Stomach (tissue), 9 donors: ENCODE data around the gene RLF. TPM values are rescaled to one million over a fixed set of nuclear protein-coding genes. Genes with fewer than 3 reads are reported as not detected.
"Not testable (repeated sequence)": the region's sequence is repeated elsewhere in the genome, so short reads cannot be mapped to it uniquely, and the experiment has no call there.

ENCODE experiments used
- DNase-seq, 2 donors: peaks; one replicate each; pipeline versions ENCODE4 v3.0.0 to v3.0.0-alpha.2; 2013 to 2019
- H3K27ac ChIP-seq, 5 donors: fragments of 200-600 bp in 4 of 5; sonication (generic) in 4 of 5; one replicate each; pipeline ENCODE4 v1.5.1; 2013 to 2019; ENCODE audit warnings: mild to moderate bottlenecking in 1 of 5, moderate library complexity in 1 of 5
- H3K27me3 ChIP-seq, 3 donors: fragments of 200-600 bp; sonication (generic); one replicate each; pipeline ENCODE4 v1.5.1; 2017 to 2019; ENCODE audit warnings: mixed run types in 1 of 3
- H3K36me3 ChIP-seq, 4 donors: fragments of 200-600 bp; sonication (generic); 1 replicate in 3 of 4; 2 replicates in 1 of 4; pipeline ENCODE4 v1.5.1; 2016 to 2019
- H3K4me1 ChIP-seq, 4 donors: fragments of 200-600 bp; sonication (generic); one replicate each; pipeline ENCODE4 v1.5.1; 2016 to 2019
- H3K4me3 ChIP-seq, 4 donors: fragments of 200-600 bp; sonication (generic) in 3 of 4; one replicate each; pipeline ENCODE4 v1.5.1; 2016 to 2019; ENCODE audit warnings: mild to moderate bottlenecking in 1 of 4
- H3K9me3 ChIP-seq, 4 donors: fragments of 200-600 bp; sonication (generic); one replicate each; pipeline ENCODE4 v1.5.1; 2016 to 2019
- EP300 ChIP-seq: sonication (generic); formaldehyde crosslinking; IDR thresholded peaks from one replicate; pipeline ENCODE4 v1.6.1; 2017; ENCODE audit warnings: antibody characterized with exemption
- POLR2A ChIP-seq, 4 donors: fragments of 450-650 bp; IDR thresholded peaks; one replicate each; pipeline ENCODE4 v1.6.1; 2016; ENCODE audit warnings: antibody characterized with exemption in 4 of 4, control low read depth in 2 of 4, mild to moderate bottlenecking in 1 of 4, moderate library complexity in 1 of 4
- POLR2AphosphoS5 ChIP-seq, 3 donors: sonication (generic); formaldehyde crosslinking; IDR thresholded peaks; one replicate each; pipeline ENCODE4 v1.6.1; 2016; ENCODE audit warnings: antibody characterized with exemption in 3 of 3
- WGBS, 5 donors: extraction: QIAGEN DNeasy Blood & Tissue Kit in 3 of 5; methylation state at CpG; one replicate each; pipeline versions ENCODE4 v1.1.5 to v1.1.7; 2013 to 2018; 5-methylcytosine and 5-hydroxymethylcytosine counted together
- intact Hi-C: fragments of 100-400 bp; cut with DNase I; formaldehyde crosslinking; loops from one replicate; pipeline ENCODE4 v1.15.1; 2023; ENCODE audit warnings: low total_unique reads
- polyA plus RNA-seq, 3 donors: library from polyadenylated mRNA; stranded (reverse); fragments of 200-250 nt; gene quantifications; one replicate each; pipeline ENCODE4 v1.2.3, GENCODE V29; 2013
- total RNA-seq, 5 donors: library from RNA; depleted of rRNA; stranded (reverse); fragments of >200 nt; gene quantifications; one replicate each; pipeline versions ENCODE4 v1.1.0 to v1.2.3, GENCODE V29; 2014 to 2016
- TF ChIP-seq, protein P1 (sequence below), 7 experiments: fragments of 450-650 bp in 4 of 7; fragments of 200-600 bp in 3 of 7; sonication (generic) in 3 of 7; IDR thresholded peaks; one replicate each; pipeline ENCODE4 v1.5.1; 2016 to 2019; ENCODE audit warnings: antibody characterized with exemption in 7 of 7, control low read depth in 2 of 7, mild to moderate bottlenecking in 1 of 7
- donor health status: healthy with polysubstance abuse.
- donor health status: Bipolar disorder and iron deficiency.
- donor health status: healthy.

Gene RLF
- total and polyA plus RNA-seq, 8 donors: 3.1 to 38.7 (median 14.6) TPM

DNA sequence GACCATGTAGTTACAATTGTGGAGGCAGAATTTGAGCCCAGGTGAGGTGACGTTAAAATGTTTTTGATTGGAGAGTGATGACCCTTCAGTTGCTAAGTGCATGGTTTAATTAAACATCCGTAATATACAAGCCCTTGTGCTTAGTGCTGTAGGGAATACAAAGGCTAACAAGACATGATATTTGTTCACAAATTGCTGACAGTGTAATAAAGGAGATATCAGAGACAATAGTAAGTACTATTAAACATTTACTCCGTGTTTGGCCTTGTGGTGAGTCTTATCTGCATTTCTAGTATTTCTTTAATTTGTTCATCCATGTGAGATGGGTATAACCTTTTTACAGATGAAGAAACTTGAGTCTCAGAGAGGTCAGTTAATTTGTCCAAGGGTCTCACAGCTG lies 37.9 kb downstream of the RLF start:
- Histone ChIP-seq H3K27me3 (no peaks in the 10 kb centered on the region), H3K36me3 (peaks cover 4 to 80% (median 55%) of the 10 kb centered on the region in 4 donors), H3K4me1 (peaks cover 0 to 16% (median 6%) of the 10 kb centered on the region in 4 donors), H3K4me3 (no peak overlapping the region), H3K27ac (no peak overlapping the region), H3K9me3 (no peaks in the 10 kb centered on the region)
- intact Hi-C loops: no loop called here
- 33 to 64% (median 61%) methylated on average over 3 of the region's 3 CpGs for WGBS, 5 donors
- TF ChIP-seq POLR2AphosphoS5 (IDR thresholded peaks at IDR 0.05) (no peak), EP300 (no peak), POLR2A (IDR thresholded peaks at IDR 0.05) (no peak)
- TF ChIP-seq, protein P1, sequence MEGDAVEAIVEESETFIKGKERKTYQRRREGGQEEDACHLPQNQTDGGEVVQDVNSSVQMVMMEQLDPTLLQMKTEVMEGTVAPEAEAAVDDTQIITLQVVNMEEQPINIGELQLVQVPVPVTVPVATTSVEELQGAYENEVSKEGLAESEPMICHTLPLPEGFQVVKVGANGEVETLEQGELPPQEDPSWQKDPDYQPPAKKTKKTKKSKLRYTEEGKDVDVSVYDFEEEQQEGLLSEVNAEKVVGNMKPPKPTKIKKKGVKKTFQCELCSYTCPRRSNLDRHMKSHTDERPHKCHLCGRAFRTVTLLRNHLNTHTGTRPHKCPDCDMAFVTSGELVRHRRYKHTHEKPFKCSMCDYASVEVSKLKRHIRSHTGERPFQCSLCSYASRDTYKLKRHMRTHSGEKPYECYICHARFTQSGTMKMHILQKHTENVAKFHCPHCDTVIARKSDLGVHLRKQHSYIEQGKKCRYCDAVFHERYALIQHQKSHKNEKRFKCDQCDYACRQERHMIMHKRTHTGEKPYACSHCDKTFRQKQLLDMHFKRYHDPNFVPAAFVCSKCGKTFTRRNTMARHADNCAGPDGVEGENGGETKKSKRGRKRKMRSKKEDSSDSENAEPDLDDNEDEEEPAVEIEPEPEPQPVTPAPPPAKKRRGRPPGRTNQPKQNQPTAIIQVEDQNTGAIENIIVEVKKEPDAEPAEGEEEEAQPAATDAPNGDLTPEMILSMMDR (IDR thresholded peaks at IDR 0.05): no peak
- DNase-seq: peak in 1 of 2 donors; percentile 12

DNA sequence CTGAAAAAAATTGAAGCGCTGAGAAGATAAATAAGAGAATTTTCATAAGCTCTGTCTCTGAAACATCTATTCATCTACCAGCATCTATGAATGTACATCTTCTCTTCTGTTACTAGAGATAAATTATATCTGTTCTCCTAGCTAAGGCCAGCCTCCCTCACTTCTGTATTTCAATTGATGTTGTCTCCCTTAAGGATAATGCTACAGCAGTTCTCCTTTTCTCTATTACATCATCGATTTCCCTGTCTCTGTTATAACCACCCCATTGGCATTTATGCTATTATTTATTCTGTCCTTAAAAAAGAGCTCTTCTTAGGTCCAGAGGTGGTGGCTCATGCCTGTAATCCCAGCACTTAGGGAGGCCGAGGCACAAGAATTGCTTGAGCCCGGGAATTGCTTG lies 43.7 kb downstream of the RLF start:
- Histone ChIP-seq H3K27me3 (no peaks in the 10 kb centered on the region), H3K4me3 (no peak overlapping the region), H3K36me3 (peaks cover 4 to 81% (median 68%) of the 10 kb centered on the region in 4 donors), H3K9me3 (no peaks in the 10 kb centered on the region), H3K4me1 (peaks cover 0 to under 1% (median 0%) of the 10 kb centered on the region in 4 donors), H3K27ac (no peak overlapping the region)
- intact Hi-C loops: no loop called here
- no peak for DNase-seq
- TF ChIP-seq POLR2AphosphoS5 (IDR thresholded peaks at IDR 0.05): no peak
- TF ChIP-seq, protein P1 (IDR thresholded peaks at IDR 0.05): no peak
- TF ChIP-seq POLR2A (IDR thresholded peaks at IDR 0.05): no peak
- no peak for TF ChIP-seq EP300
- 94 to 97% (median 96%) methylated on average over 4 of the region's 4 CpGs for WGBS, 5 donors

DNA sequence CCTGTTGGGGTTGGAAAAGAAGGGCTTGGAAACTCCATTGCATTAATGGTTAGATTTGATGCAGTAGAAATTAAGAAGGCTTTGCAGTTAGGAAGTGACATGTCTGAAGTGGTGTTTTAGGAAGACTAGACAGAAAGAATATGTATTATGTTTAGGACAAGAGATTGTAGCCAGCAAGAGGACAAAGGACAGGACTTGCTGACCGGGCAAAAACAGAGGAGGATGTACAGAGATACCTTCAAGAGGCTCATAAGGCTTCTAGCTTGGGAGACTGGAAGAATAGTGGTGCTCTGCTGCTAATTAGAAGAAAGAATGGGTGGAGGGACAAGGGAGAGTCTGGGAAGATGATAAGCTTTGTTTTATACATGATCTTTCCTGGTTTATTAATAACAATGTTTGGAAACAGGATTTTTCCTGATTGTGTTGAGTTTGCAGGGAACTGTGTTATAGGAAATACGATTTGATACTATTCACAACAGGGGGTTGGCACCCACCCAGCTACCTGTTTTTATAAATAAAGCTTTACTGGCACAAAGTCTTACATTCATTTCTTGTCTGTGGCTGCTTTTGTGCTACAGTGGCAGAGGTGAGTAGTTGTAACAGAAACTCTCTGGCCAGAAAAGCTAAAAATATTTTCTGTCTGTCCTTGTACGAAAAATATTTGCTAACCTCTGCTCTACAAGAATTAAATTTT lies 49.5 kb downstream of the RLF start:
- intact Hi-C loops: no loop called here
- Histone ChIP-seq H3K4me1 (peaks cover 0 to 6% (median 0%) of the 10 kb centered on the region in 4 donors), H3K27ac (no peak overlapping the region), H3K9me3 (no peaks in the 10 kb centered on the region), H3K4me3 (no peak overlapping the region), H3K27me3 (no peaks in the 10 kb centered on the region), H3K36me3 (peaks cover 4 to 60% (median 58%) of the 10 kb centered on the region in 4 donors)
- 82 to 88% (median 83%) methylated on average over 3 of the region's 3 CpGs for WGBS, 5 donors
- DNase-seq: no peak
- TF ChIP-seq, protein P1 (IDR thresholded peaks at IDR 0.05): no peak
- TF ChIP-seq EP300: no peak
- TF ChIP-seq POLR2A (IDR thresholded peaks at IDR 0.05): no peak
- TF ChIP-seq POLR2AphosphoS5 (IDR thresholded peaks at IDR 0.05): no peak

DNA sequence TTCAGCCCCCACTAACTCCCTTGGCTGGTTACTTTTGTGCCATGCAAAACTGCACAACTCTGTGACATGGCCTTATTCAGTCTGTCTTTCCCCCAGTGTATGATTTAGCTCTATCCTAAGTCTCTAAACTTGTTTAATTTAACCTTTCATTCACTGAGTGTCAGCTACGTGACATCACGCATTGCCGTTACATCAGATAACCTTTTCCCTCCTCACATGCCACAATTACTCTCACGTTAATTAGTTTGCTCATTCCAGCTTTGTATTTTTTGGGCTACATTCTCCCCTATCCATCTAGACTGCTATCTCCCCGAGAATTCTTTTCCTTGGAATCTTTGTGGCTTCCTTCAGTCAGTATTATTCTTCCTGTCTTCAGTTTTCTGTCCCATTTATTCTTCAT lies 57.1 kb downstream of the RLF start:
- DNase-seq: no peak
- H3K4me3 ChIP-seq: no peak overlapping the region
- no peaks in the 10 kb centered on the region for H3K4me1 ChIP-seq
- no peaks in the 10 kb centered on the region for H3K9me3 ChIP-seq
- H3K27ac ChIP-seq: no peak overlapping the region
- 92 to 94% (median 93%) methylated on average over 5 of the region's 5 CpGs for WGBS, 5 donors
- TF ChIP-seq POLR2A (IDR thresholded peaks at IDR 0.05): no peak
- TF ChIP-seq EP300: no peak
- no peak for TF ChIP-seq POLR2AphosphoS5 (IDR thresholded peaks at IDR 0.05)
- TF ChIP-seq, protein P1 (IDR thresholded peaks at IDR 0.05): no peak
- H3K36me3 ChIP-seq: peaks cover 0 to 37% (median 24%) of the 10 kb centered on the region in 4 donors
- H3K27me3 ChIP-seq: no peaks in the 10 kb centered on the region
- intact Hi-C loops: no loop called here

DNA sequence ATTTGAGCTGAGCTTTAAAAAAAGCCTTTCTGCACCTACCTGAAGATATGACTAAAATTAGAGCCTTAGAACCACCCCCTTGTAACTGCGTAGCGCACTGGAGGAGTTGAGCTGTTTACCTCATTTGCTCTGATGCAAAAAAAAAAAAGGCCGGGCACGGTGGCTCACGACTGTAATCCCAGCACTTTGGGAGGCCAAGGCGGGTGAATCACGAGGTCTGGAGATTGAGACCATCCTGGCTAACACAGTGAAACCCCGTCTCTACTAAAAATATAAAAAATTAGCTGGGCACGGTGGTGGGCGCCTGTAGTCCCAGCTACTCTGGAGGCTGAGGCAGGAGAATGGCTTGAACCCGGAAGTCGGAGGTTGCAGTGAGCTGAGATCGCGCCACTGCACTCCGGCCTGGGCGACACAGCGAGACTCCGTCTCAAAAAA lies 60.3 kb downstream of the RLF start:
- H3K4me3 ChIP-seq, H3K27me3 ChIP-seq, intact Hi-C loops, H3K4me1 ChIP-seq, H3K9me3 ChIP-seq, DNase-seq, H3K27ac ChIP-seq: not testable (repeated sequence)
- peaks cover 0 to 58% (median 40%) of the 10 kb centered on the region in 4 donors for H3K36me3 ChIP-seq
- 92 to 97% (median 96%) methylated on average over 18 of the region's 18 CpGs for WGBS, 5 donors
